ENCODE results near the gene MAML2.

MAML2 gene

GRCh38 chr11:96114178-96115064 is 228.6 kb downstream of the MAML2 start:
- no peak for DNase-seq

GRCh38 chr11:96113193-96113681 is 229.8 kb downstream of the MAML2 start:
- DNase-seq: no peak

DNA sequence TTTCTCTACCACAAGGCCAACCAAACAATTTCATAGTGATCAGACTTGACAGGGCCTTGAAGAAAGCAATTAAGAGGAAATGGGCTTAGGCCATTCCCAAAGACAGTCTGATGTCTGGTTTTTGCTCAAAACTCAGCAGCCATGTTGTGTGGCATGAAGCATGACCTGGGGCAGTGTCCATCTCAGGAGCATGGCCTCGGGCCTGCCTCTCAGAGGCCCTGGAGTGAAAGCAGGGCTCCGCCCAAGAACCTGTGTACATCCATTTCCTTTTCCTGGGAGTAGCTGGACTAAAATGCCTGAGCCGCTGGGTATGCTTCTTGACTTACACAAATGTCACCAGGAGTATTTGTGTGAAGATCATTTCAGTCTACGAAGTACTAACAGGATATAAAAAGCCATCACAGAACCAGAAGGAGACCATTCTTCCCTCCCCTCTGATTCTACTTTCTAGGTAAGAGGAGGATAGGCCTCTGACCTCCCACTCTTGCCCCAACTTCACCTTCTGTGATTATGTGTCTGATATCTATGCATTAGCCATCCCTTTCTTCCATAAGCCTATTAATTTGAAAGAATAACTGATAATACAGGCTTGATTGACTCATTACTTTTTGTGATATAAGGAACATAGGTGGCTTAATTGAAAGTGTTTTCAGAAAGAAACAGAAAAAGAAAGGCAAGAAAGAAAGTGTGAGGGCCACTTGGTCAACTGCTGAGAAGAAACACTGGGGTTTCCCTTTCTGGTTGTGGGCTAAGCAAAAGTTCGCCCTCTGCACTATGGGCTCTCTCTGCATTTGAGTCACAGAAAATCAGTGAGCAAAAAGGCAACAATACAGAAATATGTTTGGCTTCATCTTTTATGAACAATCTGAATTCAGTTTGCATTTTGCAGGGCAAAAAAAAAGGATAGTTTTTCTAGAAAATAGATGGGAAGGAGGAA is 230.5 kb downstream of the MAML2 start:
- no peak for DNase-seq

DNA sequence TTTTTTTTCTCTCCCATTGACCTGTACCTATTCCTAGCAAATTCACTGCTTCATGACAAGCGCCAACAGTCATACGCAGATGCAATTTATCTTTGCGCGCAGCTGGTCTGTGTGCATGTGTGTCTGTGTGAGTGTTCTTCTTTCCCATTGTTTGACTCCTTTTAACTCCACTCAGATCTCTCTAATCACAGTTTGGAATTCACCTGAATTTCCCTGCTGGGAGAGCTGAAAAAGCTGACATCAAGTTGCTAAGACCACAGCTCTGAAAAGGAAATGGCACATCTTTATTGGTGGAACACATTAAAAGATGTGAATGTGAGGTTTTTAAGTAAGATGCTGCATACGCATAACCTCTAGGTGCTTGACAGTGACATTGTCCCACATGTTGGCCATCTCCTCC is 231.7 kb downstream of the MAML2 start:
- no peak for DNase-seq

DNA sequence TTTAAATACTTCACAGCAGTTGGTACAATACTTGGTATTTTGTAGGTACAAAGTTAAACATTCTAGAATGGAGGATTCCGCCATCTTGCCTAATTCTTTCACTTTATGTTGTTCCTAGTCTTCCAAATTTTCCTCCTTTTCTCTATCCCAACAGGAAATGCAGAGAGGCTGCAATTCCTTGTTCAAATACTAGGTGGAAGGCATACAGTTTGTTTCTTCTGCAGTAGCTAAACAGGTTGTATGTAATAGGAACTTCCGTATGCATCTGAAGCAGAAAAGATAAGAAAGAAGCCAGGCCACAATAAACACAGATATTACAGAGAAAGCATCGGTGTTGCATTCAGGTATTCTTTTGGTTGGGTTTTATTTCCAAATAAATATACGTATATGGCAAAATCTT is 232.7 kb downstream of the MAML2 start:
- no peak for DNase-seq

GRCh38 chr11:96109331-96110030 is 233.5 kb downstream of the MAML2 start:
- no peak for DNase-seq

DNA sequence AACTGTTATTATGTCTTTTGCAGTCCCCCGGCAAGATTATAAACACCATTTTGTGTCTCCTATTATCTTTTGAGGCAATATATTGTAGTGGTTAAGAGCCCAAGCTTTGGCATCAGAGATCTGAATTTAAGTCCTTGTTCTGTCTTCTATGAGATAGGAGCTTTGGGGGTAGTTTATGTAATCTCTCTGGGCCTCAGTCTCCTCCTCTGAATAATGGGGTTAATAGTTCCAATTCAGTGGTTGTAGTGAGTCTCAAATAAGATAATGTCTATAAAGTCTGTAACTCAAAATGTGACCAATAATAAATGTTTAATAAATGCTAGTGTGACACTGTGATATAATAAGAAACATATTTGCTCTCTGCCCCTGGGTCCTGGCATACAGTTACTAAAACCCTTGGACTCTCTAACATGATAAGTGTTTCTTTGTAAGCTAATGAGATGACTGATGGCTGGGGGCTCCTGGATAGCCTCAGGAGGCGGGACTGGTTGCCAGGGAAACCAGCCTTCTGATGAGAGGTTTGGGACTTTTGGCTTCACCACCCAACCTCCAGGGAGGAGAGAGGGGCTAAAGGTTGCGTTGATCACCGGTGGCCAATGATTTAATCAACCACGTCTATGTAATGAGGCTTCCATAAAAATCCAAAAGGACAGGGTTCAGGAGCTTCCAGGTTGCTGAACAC is 235.7 kb downstream of the MAML2 start:
- DNase-seq: no peak

GRCh38 chr11:96106645-96107044 is 236.3 kb downstream of the MAML2 start:
- DNase-seq: no peak

DNA sequence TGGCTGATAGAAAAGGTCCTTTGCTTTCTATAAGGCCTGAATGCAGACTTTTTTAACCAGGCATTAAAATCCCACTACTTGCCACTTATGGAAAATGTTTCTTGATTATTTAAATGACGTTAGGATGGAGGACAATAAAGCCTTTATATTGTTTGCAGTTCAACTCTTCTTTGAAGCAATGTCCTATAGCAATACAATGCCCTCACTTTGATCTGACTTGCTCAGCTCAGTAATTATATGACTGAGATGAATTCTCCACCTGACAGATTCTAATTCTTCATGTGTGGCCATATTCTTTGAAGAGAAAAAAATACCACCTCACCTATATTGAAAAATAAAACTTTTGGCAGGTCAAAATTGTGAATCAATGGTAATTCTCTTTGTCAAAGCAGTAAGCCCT is 237.1 kb downstream of the MAML2 start:
- DNase-seq: no peak

GRCh38 chr11:96105197-96105895 is 237.6 kb downstream of the MAML2 start:
- no peak for DNase-seq

GRCh38 chr11:96104496-96104895 is 238.5 kb downstream of the MAML2 start:
- no peak for DNase-seq

DNA sequence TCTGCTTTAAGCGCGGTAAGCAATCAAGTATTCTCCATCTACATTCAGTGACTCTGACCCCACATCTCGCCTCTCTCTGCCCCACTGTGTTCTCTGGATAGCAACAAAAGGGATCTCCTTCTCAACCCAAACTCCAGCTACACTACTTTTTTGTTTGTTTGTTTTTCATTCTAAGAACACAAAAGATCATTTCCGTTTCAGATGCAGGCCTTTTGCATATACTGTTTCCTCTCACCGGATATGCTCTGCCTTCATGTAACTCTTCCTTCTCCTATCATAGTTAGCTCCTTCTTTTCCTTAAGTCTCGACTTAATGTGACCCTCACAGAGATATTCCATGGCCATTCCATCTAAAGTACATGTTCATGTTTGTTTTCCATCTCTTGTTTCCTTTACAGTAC is 239.3 kb downstream of the MAML2 start:
- no peak for DNase-seq

- no peak for DNase-seq
Measured at GRCh38 chr11:96103102-96103501, 239.9 kb downstream of the MAML2 start.

- DNase-seq: no peak
Measured at GRCh38 chr11:96102664-96103078, 240.3 kb downstream of the MAML2 start.

DNA sequence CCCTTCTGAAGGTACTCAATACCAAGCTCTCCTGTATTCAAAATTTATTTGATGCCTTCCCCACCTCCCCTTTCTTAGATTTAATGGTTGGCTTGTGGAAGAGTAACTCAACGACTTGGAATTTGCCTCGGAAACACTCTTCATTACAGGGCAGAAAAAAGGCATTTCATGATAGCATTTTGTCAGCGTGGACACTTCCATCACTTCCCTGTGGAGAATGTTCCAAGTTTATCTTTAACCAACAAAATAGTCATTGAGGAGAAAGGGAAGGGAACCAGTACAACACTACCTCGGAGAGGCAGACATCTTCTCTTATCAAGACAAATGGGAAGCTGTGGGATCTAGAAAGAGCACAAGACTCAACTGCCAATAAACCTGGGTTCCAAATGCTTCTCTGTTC is 241.8 kb downstream of the MAML2 start:
- DNase-seq: no peak

DNA sequence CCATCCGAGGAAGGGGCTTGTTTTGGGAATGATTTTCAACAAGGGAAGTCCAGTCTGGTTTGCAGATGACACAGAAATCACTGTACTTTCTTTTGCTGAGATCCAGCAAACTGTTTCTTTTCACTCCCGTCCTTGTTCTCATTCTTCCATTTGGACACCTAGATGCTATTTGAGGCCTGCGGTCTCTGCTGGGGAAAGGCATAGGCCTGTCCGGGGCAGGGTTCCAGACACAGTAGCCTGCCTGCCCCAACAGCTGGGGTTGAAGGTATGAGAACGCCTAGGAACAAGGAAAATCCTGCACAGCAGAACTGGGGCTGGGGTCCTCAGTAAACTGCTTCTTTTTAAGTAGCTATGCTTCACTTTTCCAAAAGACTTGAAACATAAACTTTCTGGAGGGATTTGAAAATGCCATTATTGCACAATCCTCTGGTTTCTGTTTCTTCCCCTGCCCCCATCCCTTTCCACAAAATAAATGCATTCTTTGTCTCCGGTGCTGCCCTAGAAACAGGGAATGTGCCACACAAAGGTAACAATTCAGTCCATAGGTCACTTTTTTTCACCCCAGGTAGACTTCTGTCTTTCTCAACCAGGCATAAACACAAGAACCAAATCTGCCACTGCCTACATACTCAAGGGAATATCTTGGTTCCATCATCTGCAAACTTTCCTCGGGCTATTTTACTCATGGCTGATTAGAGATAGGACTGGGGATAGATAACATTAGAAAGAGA is 244.3 kb downstream of the MAML2 start:
- no peak for DNase-seq

- no peak for DNase-seq
Measured at GRCh38 chr11:96097844-96098421, 245.1 kb downstream of the MAML2 start.

DNA sequence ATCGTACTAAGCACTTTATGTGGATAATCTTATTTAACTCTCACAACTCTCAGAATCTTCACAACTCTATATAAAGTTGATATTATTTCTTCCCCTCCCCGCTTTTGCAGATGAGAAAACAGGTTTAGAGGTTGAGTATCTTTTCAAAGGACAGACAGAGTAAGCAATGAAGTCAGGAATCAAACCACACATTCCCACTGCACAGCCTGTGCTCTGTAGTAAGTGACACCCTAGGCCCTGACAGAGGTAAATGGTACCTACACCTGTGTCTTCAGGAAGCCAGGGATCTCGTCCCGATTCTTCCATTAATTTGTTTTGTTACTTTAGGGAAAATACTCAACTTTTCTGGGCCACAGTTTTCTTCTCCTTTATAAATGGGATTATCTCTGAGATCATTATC is 246.6 kb downstream of the MAML2 start:
- no peak for DNase-seq

- DNase-seq: no peak
Measured at GRCh38 chr11:96095884-96096303, 247.1 kb downstream of the MAML2 start.

GRCh38 chr11:96094156-96094555 is 248.8 kb downstream of the MAML2 start:
- no peak for DNase-seq

DNA sequence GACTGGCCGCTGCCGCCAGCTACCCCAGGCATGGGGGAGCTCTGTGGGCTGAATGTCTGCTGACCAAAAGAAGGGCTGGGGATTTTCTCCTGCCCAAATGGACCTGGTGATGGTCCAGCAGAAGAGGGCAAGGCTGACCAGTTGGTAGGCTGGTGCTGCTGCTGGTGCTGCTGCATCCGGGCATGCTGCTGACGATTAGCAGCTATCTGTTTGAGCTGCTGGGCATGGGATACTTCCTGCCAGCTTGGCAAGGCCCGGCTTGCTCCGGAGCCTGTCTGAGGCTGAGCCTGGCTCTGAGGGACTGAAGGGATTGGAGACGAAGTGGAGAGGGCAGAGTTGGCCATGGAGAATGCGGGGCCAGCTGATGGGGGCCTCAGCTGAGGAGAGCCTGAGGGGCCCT is 250.5 kb downstream of the MAML2 start:
- DNase-seq: no peak
